ENCODE results near the gene FAT3.

DNA sequence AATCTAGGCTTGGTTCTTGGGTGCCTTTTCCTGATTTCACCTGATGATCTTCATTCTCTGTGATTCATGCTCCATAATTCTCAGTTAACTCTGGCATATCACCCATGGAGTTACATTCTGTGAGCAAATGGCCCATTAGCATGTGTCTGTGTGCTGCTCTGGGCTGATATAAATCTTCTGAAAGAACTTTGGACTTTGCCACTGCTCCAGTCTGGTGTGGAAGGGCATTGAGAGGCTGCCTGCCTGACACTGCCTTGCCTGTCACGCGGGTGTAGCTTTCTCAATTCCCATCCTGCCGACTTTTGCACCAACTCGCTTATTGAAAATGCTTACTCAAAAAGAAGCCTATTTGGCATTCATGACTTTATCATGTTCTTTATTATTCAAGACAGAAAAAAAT, 42.2 kb downstream of the FAT3 start:
- TF ChIP-seq, protein P1, sequence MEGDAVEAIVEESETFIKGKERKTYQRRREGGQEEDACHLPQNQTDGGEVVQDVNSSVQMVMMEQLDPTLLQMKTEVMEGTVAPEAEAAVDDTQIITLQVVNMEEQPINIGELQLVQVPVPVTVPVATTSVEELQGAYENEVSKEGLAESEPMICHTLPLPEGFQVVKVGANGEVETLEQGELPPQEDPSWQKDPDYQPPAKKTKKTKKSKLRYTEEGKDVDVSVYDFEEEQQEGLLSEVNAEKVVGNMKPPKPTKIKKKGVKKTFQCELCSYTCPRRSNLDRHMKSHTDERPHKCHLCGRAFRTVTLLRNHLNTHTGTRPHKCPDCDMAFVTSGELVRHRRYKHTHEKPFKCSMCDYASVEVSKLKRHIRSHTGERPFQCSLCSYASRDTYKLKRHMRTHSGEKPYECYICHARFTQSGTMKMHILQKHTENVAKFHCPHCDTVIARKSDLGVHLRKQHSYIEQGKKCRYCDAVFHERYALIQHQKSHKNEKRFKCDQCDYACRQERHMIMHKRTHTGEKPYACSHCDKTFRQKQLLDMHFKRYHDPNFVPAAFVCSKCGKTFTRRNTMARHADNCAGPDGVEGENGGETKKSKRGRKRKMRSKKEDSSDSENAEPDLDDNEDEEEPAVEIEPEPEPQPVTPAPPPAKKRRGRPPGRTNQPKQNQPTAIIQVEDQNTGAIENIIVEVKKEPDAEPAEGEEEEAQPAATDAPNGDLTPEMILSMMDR (IDR thresholded peaks at IDR 0.05; ENCODE audit: low read length), result no peak
- TF ChIP-seq EZH2 (optimal IDR thresholded peaks at IDR 0.05; ENCODE audit: low read depth, low read length), result no peak
